Measurements from ENCODE around the gene NCOA4. TPM values are rescaled to one million over a fixed set of nuclear protein-coding genes. Genes with fewer than 3 reads are reported as not detected.
A peak's percentile ranks its signal among the peaks of the same experiment; 100 is the strongest.

Gene NCOA4
- total RNA-seq, 1 donor from 2014 or later: 78.6 TPM

DNA sequence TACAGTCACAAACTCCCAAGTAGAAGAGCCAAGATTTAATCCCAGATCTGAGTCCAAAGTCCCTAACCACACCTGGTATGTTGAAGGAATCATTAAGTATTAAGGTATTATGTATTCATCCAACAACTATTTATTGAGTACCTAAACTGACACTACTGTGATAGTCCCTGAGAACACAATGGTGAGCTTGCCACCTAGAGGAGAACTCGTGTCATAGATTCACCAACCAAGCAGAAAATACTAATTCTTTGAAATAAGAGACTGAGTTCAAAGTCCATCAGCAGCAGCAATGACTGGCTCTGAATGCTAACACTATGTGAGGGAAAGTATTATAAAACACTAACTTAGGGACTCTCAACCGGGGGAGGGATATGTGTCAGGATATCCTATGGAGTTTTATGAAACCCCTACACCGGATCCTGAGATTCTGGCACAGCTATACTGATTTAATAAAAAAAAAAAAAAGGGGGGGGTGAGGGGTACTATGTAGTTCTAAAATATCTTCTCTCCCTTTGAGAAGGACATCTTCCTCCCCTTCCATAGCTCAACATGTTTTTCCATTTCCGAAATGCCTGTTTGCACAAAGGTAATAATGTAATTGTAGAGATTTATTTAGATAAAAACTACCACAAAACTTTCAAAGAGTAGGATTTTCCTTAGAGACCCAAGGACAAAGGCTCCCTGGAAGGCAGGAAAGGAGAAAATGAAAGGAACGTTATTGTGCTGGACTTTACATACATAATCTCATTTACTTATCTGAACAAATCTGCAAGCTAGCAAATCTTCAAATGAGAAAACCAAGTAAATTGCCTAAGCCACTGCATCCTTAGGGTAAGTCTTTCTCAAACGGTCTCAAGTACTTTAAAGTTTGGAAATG lies 1.6 kb downstream of the NCOA4 start:
- H3K36me3 Mint-ChIP-seq (ENCODE audit: low read depth): no peaks in the 10 kb centered on the region
- H3K4me1 Mint-ChIP-seq: peaks cover 41% of the 10 kb centered on the region
- H3K9me3 Mint-ChIP-seq: peaks cover 3% of the 10 kb centered on the region
- no peak for DNase-seq (ENCODE audit: low read depth, low spot score)
- peak overlapping the region; percentile 94 for H3K4me3 Mint-ChIP-seq
- H3K27me3 Mint-ChIP-seq (ENCODE audit: low read depth): no peaks in the 10 kb centered on the region
- no peak overlapping the region for H3K27ac Mint-ChIP-seq (ENCODE audit: unreplicated experiment)
- TF ChIP-seq, protein P1, sequence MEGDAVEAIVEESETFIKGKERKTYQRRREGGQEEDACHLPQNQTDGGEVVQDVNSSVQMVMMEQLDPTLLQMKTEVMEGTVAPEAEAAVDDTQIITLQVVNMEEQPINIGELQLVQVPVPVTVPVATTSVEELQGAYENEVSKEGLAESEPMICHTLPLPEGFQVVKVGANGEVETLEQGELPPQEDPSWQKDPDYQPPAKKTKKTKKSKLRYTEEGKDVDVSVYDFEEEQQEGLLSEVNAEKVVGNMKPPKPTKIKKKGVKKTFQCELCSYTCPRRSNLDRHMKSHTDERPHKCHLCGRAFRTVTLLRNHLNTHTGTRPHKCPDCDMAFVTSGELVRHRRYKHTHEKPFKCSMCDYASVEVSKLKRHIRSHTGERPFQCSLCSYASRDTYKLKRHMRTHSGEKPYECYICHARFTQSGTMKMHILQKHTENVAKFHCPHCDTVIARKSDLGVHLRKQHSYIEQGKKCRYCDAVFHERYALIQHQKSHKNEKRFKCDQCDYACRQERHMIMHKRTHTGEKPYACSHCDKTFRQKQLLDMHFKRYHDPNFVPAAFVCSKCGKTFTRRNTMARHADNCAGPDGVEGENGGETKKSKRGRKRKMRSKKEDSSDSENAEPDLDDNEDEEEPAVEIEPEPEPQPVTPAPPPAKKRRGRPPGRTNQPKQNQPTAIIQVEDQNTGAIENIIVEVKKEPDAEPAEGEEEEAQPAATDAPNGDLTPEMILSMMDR (conservative IDR thresholded peaks at IDR 0.05): peak; percentile 78

DNA sequence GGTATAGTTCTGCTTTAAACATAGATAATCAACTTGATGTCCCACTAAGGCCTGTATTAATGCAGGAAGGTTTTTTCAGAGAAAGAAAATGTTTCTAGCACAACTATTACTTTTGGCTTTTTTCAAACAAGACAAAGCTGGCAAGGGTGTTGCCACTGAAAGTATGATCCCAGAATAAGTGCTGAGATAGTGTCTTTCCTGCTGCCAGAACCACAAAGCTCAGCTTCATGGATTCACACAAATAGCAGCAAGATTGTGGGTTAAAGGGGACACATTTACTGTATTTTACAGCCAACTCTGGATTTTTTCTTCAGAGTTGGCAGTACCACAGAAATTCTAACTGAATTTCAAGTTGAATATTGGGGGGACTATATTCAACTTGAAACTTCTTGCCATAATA lies 4.3 kb downstream of the NCOA4 start:
- Mint-ChIP-seq H3K36me3 (ENCODE audit: low read depth) (no peaks in the 10 kb centered on the region), H3K4me1 (peaks cover 56% of the 10 kb centered on the region), H3K27me3 (ENCODE audit: low read depth) (no peaks in the 10 kb centered on the region), H3K27ac (ENCODE audit: unreplicated experiment) (no peak overlapping the region), H3K4me3 (no peak overlapping the region), H3K9me3 (peaks cover 3% of the 10 kb centered on the region)
- TF ChIP-seq, protein P1 (conservative IDR thresholded peaks at IDR 0.05): no peak
- DNase-seq (ENCODE audit: low read depth, low spot score): no peak

DNA sequence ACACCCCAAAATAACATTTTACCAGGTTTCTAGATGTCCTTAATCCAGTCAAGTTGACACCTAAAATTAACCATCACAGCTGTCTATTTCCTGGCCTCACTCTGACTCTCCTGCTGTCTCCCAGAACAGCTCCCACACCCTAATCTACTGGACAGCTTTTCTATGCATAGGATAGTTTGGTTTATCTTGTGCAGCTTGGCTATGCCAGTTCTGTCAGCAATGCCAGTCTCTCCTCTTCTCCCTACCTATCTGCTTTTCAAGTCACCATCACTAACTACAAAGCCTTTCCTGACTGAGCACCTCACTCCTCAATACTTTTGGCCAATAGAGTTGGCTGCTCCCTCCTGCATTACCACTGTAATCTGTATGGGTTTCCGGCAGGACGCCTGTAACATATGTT lies 5.0 kb downstream of the NCOA4 start:
- no peak for DNase-seq (ENCODE audit: low read depth, low spot score)
- TF ChIP-seq, protein P1 (conservative IDR thresholded peaks at IDR 0.05): no peak
- peaks cover 51% of the 10 kb centered on the region for H3K4me1 Mint-ChIP-seq
- no peaks in the 10 kb centered on the region for H3K27me3 Mint-ChIP-seq (ENCODE audit: low read depth)
- no peaks in the 10 kb centered on the region for H3K9me3 Mint-ChIP-seq
- H3K27ac Mint-ChIP-seq (ENCODE audit: unreplicated experiment): no peak overlapping the region
- no peak overlapping the region for H3K4me3 Mint-ChIP-seq
- no peaks in the 10 kb centered on the region for H3K36me3 Mint-ChIP-seq (ENCODE audit: low read depth)

DNA sequence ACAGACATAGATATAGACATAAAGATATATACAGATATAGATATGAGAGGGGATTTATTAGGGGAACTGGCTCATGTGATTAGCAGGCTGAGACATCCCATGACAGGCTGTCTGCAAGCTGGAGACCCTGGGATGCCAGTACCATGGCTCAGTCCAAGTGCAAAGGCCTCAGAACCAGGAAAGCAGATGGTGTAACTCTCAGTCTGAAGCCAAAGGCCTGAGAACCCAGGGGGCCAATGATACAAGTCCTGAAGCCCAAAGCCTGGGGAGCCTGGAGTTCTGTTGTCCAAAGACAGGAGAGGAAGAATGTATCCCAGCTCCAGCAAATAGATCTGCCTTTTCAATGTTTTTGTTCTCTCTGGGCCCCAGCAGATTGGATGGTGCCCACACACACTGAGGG lies 5.5 kb downstream of the NCOA4 start:
- no peak overlapping the region for H3K27ac Mint-ChIP-seq (ENCODE audit: unreplicated experiment)
- peaks cover 51% of the 10 kb centered on the region for H3K4me1 Mint-ChIP-seq
- H3K27me3 Mint-ChIP-seq (ENCODE audit: low read depth): no peaks in the 10 kb centered on the region
- no peaks in the 10 kb centered on the region for H3K36me3 Mint-ChIP-seq (ENCODE audit: low read depth)
- TF ChIP-seq, protein P1 (conservative IDR thresholded peaks at IDR 0.05): no peak
- H3K9me3 Mint-ChIP-seq: no peaks in the 10 kb centered on the region
- H3K4me3 Mint-ChIP-seq: no peak overlapping the region
- no peak for DNase-seq (ENCODE audit: low read depth, low spot score)

GRCh38 chr10:46022978-46023702 lies 7.3 kb downstream of the NCOA4 start:
- Mint-ChIP-seq H3K4me1 (peaks cover 38% of the 10 kb centered on the region), H3K36me3 (ENCODE audit: low read depth) (no peaks in the 10 kb centered on the region), H3K9me3 (no peaks in the 10 kb centered on the region), H3K27ac (ENCODE audit: unreplicated experiment) (peak overlapping the region; percentile 27), H3K27me3 (ENCODE audit: low read depth) (no peaks in the 10 kb centered on the region), H3K4me3 (peak overlapping the region; percentile 86)
- peak; percentile 79 for DNase-seq (ENCODE audit: low read depth, low spot score)
- TF ChIP-seq, protein P1 (conservative IDR thresholded peaks at IDR 0.05): peak; percentile 23

Data from neural crest cell (in vitro differentiated cells).